HEK293 (cell line): ENCODE measurements around the gene ANKRD33B.

ENCODE experiments used
- CTCF ChIA-PET: fragments of 350-600 bp; formaldehyde crosslinking; extraction: SDS; loops from one replicate; lab custom pipeline; 2021; ENCODE audit warnings: antibody characterized with exemption; lab: Yijun Ruan, JAX
- POLR2A ChIA-PET: fragments of 300-600 bp; formaldehyde crosslinking; extraction: SDS; loops from one replicate; lab custom pipeline; 2020; ENCODE audit warnings: antibody characterized with exemption, inconsistent platforms; lab: Yijun Ruan, JAX
- H3K27ac ChIP-seq: fragments of 200-500 bp; sonication (Bioruptor generic); 2 replicates; pipeline ENCODE4 v1.5.1; 2014; ENCODE audit warnings: low read depth, low read length, control low read depth, inconsistent platforms; ENCODE audit errors: extremely low read depth
- H3K36me3 ChIP-seq, 2 experiments: fragments of 200-500 bp in 1 of 2; sonication (Bioruptor generic) in 1 of 2; 1 replicate in 1 of 2; 2 replicates in 1 of 2; pipeline ENCODE4 v1.5.1; 2014 to 2017; ENCODE audit warnings: inconsistent platforms in 2 of 2, low read length in 2 of 2; ENCODE audit not compliant: control insufficient read depth in 2 of 2, insufficient read depth in 1 of 2
- H3K4me1 ChIP-seq: fragments of 200-500 bp; sonication (Bioruptor generic); 2 replicates; pipeline ENCODE4 v1.5.1; 2014; ENCODE audit warnings: mild to moderate bottlenecking, low read length, inconsistent platforms; ENCODE audit not compliant: control insufficient read depth, insufficient read depth
- H3K4me3 ChIP-seq: 2 replicates; pipeline ENCODE4 v1.5.1; 2011; ENCODE audit warnings: low read depth, mild to moderate bottlenecking, control low read depth, low read length, moderate library complexity
- H3K9me3 ChIP-seq: fragments of 200-500 bp; sonication (Bioruptor generic); 2 replicates; pipeline ENCODE4 v1.5.1; 2014; ENCODE audit warnings: low read depth, low read length, inconsistent platforms; ENCODE audit not compliant: control insufficient read depth, insufficient read depth
- MZF1 ChIP-seq: fragments of 450-650 bp; formaldehyde crosslinking; IDR thresholded peaks from 2 replicates; pipeline ENCODE4 v1.5.1; 2017; ENCODE audit warnings: missing biosample characterization, missing genetic modification characterization, borderline replicate concordance
- SCRT1 ChIP-seq: fragments of 450-650 bp; formaldehyde crosslinking; IDR thresholded peaks from 2 replicates; pipeline ENCODE4 v1.5.1; 2016; ENCODE audit warnings: missing biosample characterization, missing genetic modification characterization, borderline replicate concordance
- SP3 ChIP-seq: fragments of 450-650 bp; formaldehyde crosslinking; IDR thresholded peaks from 2 replicates; pipeline ENCODE4 v1.5.1; 2016; ENCODE audit warnings: missing biosample characterization, missing genetic modification characterization
- TCF7L2 ChIP-seq: IDR thresholded peaks from 2 replicates; pipeline ENCODE4 v1.6.1; 2011; ENCODE audit warnings: low read depth, mild to moderate bottlenecking, inconsistent platforms, low read length, moderate library complexity, borderline replicate concordance
- ZBTB17 ChIP-seq: fragments of 450-650 bp; formaldehyde crosslinking; IDR thresholded peaks from 2 replicates; pipeline ENCODE4 v1.5.1; 2016; ENCODE audit warnings: missing biosample characterization, missing genetic modification characterization
- ZNF214 ChIP-seq: fragments of 450-650 bp; formaldehyde crosslinking; IDR thresholded peaks from 2 replicates; pipeline ENCODE4 v1.5.1; 2017; ENCODE audit warnings: missing biosample characterization, mild to moderate bottlenecking, missing genetic modification characterization, borderline replicate concordance
- ZNF274 ChIP-seq, 2 experiments: fragments of 200-500 bp in 1 of 2; fragments of 450-650 bp in 1 of 2; sonication (Bioruptor generic) in 1 of 2; formaldehyde crosslinking in 1 of 2; IDR thresholded peaks; 2 replicates each; pipeline versions ENCODE4 v1.5.1 to v1.6.1; 2014 to 2016; ENCODE audit warnings: borderline replicate concordance in 1 of 2, inconsistent platforms in 1 of 2, low read length in 1 of 2, missing biosample characterization in 1 of 2, missing genetic modification characterization in 1 of 2
- ZNF341 ChIP-seq: fragments of 450-650 bp; formaldehyde crosslinking; IDR thresholded peaks from 2 replicates; pipeline ENCODE4; 2016; ENCODE audit warnings: low read depth, missing biosample characterization, missing genetic modification characterization
- ZNF350 ChIP-seq: fragments of 450-650 bp; formaldehyde crosslinking; IDR thresholded peaks from 2 replicates; pipeline ENCODE4 v1.5.0; 2017; ENCODE audit warnings: missing biosample characterization, mild to moderate bottlenecking, missing genetic modification characterization
- ZNF48 ChIP-seq: fragments of 450-650 bp; formaldehyde crosslinking; IDR thresholded peaks from 2 replicates; pipeline ENCODE4 v1.5.1; 2016; ENCODE audit warnings: missing biosample characterization, missing genetic modification characterization
- ZNF610 ChIP-seq: fragments of 450-650 bp; formaldehyde crosslinking; IDR thresholded peaks from 2 replicates; pipeline ENCODE4 v1.5.1; 2016; ENCODE audit warnings: missing biosample characterization, missing genetic modification characterization, borderline replicate concordance
- ZNF776 ChIP-seq: fragments of 450-650 bp; formaldehyde crosslinking; IDR thresholded peaks from 2 replicates; pipeline ENCODE4 v1.5.0; 2017; ENCODE audit warnings: missing biosample characterization, missing genetic modification characterization, borderline replicate concordance
- ZNF830 ChIP-seq: fragments of 450-650 bp; IDR thresholded peaks from 2 replicates; pipeline ENCODE4 v1.5.0; 2018; ENCODE audit warnings: missing biosample characterization, missing genetic modification characterization, low read depth, mild to moderate bottlenecking, moderate library complexity
- ZSCAN23 ChIP-seq: fragments of 450-650 bp; formaldehyde crosslinking; IDR thresholded peaks from 2 replicates; pipeline ENCODE4 v1.5.1; 2016; ENCODE audit warnings: missing biosample characterization, missing genetic modification characterization
- ZXDB ChIP-seq: fragments of 450-650 bp; formaldehyde crosslinking; IDR thresholded peaks from 2 replicates; pipeline ENCODE4 v1.5.1; 2016; ENCODE audit warnings: missing biosample characterization, missing genetic modification characterization
- TF ChIP-seq, protein P1 (sequence below): fragments of 450-650 bp; formaldehyde crosslinking; IDR thresholded peaks from 2 replicates; pipeline ENCODE4 v1.5.1; 2016; ENCODE audit warnings: missing biosample characterization, missing genetic modification characterization
- TF ChIP-seq, protein P2 (sequence below): fragments of 450-650 bp; formaldehyde crosslinking; IDR thresholded peaks from 2 replicates; pipeline ENCODE4 v1.5.1; 2016; ENCODE audit warnings: missing biosample characterization, missing genetic modification characterization
- TF ChIP-seq, protein P3 (sequence below): fragments of 450-650 bp; formaldehyde crosslinking; IDR thresholded peaks from 2 replicates; pipeline ENCODE4 v1.5.1; 2016; ENCODE audit warnings: missing biosample characterization, missing genetic modification characterization, low read depth
- TF ChIP-seq, protein P4 (sequence below): fragments of 450-650 bp; formaldehyde crosslinking; IDR thresholded peaks from 2 replicates; pipeline ENCODE4 v1.5.1; 2016; ENCODE audit warnings: missing biosample characterization, missing genetic modification characterization

The ANKRD33B gene

DNA sequence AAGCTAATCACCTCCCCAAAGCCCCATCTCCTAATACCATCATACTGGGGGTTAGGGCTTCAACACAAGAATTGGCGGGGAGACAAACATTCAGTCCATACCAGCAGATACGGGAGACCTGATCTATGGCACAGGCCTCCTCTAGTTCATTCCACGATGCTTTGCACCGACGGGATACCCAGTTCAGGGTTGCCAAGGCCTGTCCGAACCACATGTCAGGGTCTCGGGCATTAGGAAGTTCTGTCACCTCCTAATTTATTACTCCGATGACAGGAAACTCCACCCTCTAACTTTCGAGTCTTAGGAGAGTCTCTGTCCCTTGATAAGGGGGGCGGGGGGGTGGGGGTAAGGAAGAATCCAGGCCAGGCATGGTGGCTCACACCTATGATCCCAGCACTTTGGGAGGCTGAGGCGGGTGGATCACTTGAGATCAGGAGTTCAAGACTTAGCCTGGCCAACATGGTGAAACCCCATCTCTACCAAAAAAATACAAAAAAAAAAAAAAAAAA is 23.8 kb upstream of the ANKRD33B start:
- TF ChIP-seq, protein P1, sequence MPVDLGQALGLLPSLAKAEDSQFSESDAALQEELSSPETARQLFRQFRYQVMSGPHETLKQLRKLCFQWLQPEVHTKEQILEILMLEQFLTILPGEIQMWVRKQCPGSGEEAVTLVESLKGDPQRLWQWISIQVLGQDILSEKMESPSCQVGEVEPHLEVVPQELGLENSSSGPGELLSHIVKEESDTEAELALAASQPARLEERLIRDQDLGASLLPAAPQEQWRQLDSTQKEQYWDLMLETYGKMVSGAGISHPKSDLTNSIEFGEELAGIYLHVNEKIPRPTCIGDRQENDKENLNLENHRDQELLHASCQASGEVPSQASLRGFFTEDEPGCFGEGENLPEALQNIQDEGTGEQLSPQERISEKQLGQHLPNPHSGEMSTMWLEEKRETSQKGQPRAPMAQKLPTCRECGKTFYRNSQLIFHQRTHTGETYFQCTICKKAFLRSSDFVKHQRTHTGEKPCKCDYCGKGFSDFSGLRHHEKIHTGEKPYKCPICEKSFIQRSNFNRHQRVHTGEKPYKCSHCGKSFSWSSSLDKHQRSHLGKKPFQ (tag by site-specific recombination) = no peak
- TF ChIP-seq ZNF610 (tag by site-specific recombination) (no peak), ZNF341 (tag by site-specific recombination) (no peak), ZNF830 (tag by site-specific recombination) (no peak), MZF1 (tag by site-specific recombination) (no peak), ZBTB17 (tag by site-specific recombination) (no peak), ZSCAN23 (no peak), ZXDB (tag by site-specific recombination) (no peak), SP3 (tag by site-specific recombination) (no peak), ZNF776 (tag by site-specific recombination) (no peak), ZNF48 (tag by site-specific recombination) (no peak), ZNF214 (tag by site-specific recombination) (no peak), TCF7L2 (no peak), ZNF274 (IDR thresholded peaks at IDR 0.05; ENCODE audit: low read length) (no peak), ZNF274 (tag by site-specific recombination; IDR thresholded peaks at IDR 0.05; ENCODE audit: borderline replicate concordance) (no peak), SCRT1 (tag by site-specific recombination) (no peak), ZNF350 (no peak)
- TF ChIP-seq, protein P2, sequence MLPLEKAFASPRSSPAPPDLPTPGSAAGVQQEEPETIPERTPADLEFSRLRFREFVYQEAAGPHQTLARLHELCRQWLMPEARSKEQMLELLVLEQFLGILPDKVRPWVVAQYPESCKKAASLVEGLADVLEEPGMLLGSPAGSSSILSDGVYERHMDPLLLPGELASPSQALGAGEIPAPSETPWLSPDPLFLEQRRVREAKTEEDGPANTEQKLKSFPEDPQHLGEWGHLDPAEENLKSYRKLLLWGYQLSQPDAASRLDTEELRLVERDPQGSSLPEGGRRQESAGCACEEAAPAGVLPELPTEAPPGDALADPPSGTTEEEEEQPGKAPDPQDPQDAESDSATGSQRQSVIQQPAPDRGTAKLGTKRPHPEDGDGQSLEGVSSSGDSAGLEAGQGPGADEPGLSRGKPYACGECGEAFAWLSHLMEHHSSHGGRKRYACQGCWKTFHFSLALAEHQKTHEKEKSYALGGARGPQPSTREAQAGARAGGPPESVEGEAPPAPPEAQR = no peak
- TF ChIP-seq, protein P3, sequence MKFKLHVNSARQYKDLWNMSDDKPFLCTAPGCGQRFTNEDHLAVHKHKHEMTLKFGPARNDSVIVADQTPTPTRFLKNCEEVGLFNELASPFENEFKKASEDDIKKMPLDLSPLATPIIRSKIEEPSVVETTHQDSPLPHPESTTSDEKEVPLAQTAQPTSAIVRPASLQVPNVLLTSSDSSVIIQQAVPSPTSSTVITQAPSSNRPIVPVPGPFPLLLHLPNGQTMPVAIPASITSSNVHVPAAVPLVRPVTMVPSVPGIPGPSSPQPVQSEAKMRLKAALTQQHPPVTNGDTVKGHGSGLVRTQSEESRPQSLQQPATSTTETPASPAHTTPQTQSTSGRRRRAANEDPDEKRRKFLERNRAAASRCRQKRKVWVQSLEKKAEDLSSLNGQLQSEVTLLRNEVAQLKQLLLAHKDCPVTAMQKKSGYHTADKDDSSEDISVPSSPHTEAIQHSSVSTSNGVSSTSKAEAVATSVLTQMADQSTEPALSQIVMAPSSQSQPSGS (tag by site-specific recombination) = no peak
- TF ChIP-seq, protein P4, sequence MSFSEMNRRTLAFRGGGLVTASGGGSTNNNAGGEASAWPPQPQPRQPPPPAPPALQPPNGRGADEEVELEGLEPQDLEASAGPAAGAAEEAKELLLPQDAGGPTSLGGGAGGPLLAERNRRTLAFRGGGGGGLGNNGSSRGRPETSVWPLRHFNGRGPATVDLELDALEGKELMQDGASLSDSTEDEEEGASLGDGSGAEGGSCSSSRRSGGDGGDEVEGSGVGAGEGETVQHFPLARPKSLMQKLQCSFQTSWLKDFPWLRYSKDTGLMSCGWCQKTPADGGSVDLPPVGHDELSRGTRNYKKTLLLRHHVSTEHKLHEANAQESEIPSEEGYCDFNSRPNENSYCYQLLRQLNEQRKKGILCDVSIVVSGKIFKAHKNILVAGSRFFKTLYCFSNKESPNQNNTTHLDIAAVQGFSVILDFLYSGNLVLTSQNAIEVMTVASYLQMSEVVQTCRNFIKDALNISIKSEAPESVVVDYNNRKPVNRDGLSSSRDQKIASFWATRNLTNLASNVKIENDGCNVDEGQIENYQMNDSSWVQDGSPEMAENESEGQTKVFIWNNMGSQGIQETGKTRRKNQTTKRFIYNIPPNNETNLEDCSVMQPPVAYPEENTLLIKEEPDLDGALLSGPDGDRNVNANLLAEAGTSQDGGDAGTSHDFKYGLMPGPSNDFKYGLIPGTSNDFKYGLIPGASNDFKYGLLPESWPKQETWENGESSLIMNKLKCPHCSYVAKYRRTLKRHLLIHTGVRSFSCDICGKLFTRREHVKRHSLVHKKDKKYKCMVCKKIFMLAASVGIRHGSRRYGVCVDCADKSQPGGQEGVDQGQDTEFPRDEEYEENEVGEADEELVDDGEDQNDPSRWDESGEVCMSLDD = no peak
- Histone ChIP-seq H3K9me3 (no peaks in the 10 kb centered on the region), H3K4me3 (no peak overlapping the region), H3K27ac (no peak overlapping the region), H3K4me1 (peaks cover 3% of the 10 kb centered on the region), H3K36me3 (no peaks in the 10 kb centered on the region)
- ChIA-PET POLR2A (no interaction called here), CTCF (no interaction called here)
